ENCODE measurements around the gene C12orf43. TPM values are rescaled to one million over a fixed set of nuclear protein-coding genes. Genes with fewer than 3 reads are reported as not detected.

Gene C12orf43
- total and polyA plus RNA-seq, 2 of the 4 experiments (the other 2 are of a cell fraction) = 12.5 to 13.5 TPM

- H2BK5ac ChIP-seq (ENCODE audit: low read depth, low read length, poor library complexity, severe bottlenecking) = no peak overlapping the region
- CTCF ChIA-PET = no interaction called here
Observed at GRCh38 chr12:120989687-120990086, 26.6 kb downstream of the C12orf43 start.

More at GRCh38 chr12:120989687-120990086, 26.6 kb downstream of the C12orf43 start:
- Histone ChIP-seq H3K9me1 (ENCODE audit: insufficient read depth, low read length) (no peaks in the 10 kb centered on the region), H3K18ac (ENCODE audit: low read depth, low read length) (no peak overlapping the region), H4K5ac (ENCODE audit: low read depth, low read length) (no peak overlapping the region), H3K4me3 (ENCODE audit: insufficient read depth, low read depth, low read length) (no peak overlapping the region), H3K36me3 (ENCODE audit: control insufficient read depth, insufficient read depth, low read length) (no peaks in the 10 kb centered on the region), H3K4me2 (ENCODE audit: low read depth, low read length) (no peak overlapping the region), H2AK9ac (replicated peaks; ENCODE audit: low read depth, low read length, poor library complexity) (no peak overlapping the region), H3K79me1 (ENCODE audit: low read depth in 1 of 2, low read length in 2 of 2) (no peaks in the 10 kb centered on the region), H3K56ac (ENCODE audit: extremely low read depth, insufficient read depth, low read length) (no peak overlapping the region), H3K4me1 (ENCODE audit: control insufficient read depth, insufficient read depth, low read length) (no peaks in the 10 kb centered on the region), H3K9me3 (ENCODE audit: control insufficient read depth, insufficient read depth, low read length) (no peaks in the 10 kb centered on the region; the same call in 1 of the 2 replicates), H3K27me3 (ENCODE audit: control insufficient read depth, insufficient read depth, low read length) (peaks cover 14% of the 10 kb centered on the region; the same call in 1 of the 2 replicates), H3K27ac (ENCODE audit: insufficient read depth, low read length) (no peak overlapping the region), H2BK15ac (ENCODE audit: low read depth, low read length) (no peak overlapping the region), H4K20me1 (ENCODE audit: insufficient read depth, low read length) (no peaks in the 10 kb centered on the region), H2BK120ac (ENCODE audit: low read depth, low read length) (no peak overlapping the region), H3K23ac (ENCODE audit: low read depth, low read length) (no peak overlapping the region), H2AK5ac (ENCODE audit: low read depth, low read length) (no peak overlapping the region), H4K8ac (ENCODE audit: low read depth in 2 of 2, low read length in 2 of 2) (no peak overlapping the region), H3K9ac (ENCODE audit: low read depth, low read length) (no peak overlapping the region), H2BK20ac (ENCODE audit: low read depth, low read length) (no peak overlapping the region), H3K14ac (replicated peaks; ENCODE audit: low read depth, low read length) (no peak overlapping the region), H2AFZ (replicated peaks; ENCODE audit: low read length, poor library complexity) (no peak overlapping the region), H4K91ac (ENCODE audit: insufficient read depth, low read depth, low read length) (no peak overlapping the region), H3K4ac (ENCODE audit: low read depth, low read length) (no peak overlapping the region)
- intact Hi-C loops (cut with micrococcal nuclease) (no loop called here), dilution Hi-C loops (cut with HindIII; ENCODE audit: low sequenced_read_pairs, unreplicated experiment) (no loop called here), in situ Hi-C loops (cut with MboI; ENCODE audit: low sequenced_read_pairs) (no loop called here)
- no CpG with 5 or more reads among the region's 3 CpGs for WGBS, 2 experiments (ENCODE audit: extremely low coverage in 2 of 2, insufficient read length in 1 of 2)
- DNase-seq = no peak
- TF ChIP-seq RFX5 (IDR thresholded peaks at IDR 0.05; ENCODE audit: low read depth, low read length) = no peak
- no peak for TF ChIP-seq ELK1 (IDR thresholded peaks at IDR 0.05; ENCODE audit: borderline replicate concordance, low read depth, low read length)
- no peak for TF ChIP-seq POLR2A (IDR thresholded peaks at IDR 0.05; ENCODE audit: low read depth, low read length)
- TF ChIP-seq MAFK (IDR thresholded peaks at IDR 0.05; ENCODE audit: low read depth, low read length) = no peak
- no peak for TF ChIP-seq MXI1 (IDR thresholded peaks at IDR 0.05; ENCODE audit: borderline replicate concordance, low read depth, low read length)
- TF ChIP-seq NFE2L2 (IDR thresholded peaks at IDR 0.05; ENCODE audit: low read depth, low read length) = no peak
- no peak for TF ChIP-seq CTCF (conservative IDR thresholded peaks at IDR 0.05; ENCODE audit: low read depth, low read length)
- TF ChIP-seq MAZ (IDR thresholded peaks at IDR 0.05; ENCODE audit: borderline replicate concordance, low read depth, low read length) = no peak
- TF ChIP-seq BHLHE40 (IDR thresholded peaks at IDR 0.05; ENCODE audit: low read depth, low read length) = no peak
- TF ChIP-seq CHD1 (IDR thresholded peaks at IDR 0.05; ENCODE audit: low read depth, low read length) = no peak
- no peak for TF ChIP-seq RCOR1 (IDR thresholded peaks at IDR 0.05; ENCODE audit: insufficient replicate concordance, low read length)
- TF ChIP-seq SMC3 (IDR thresholded peaks at IDR 0.05; ENCODE audit: low read depth, low read length) = no peak
- no peak for TF ChIP-seq FOS (IDR thresholded peaks at IDR 0.05; ENCODE audit: low read depth, low read length)
- no peak for TF ChIP-seq RAD21 (IDR thresholded peaks at IDR 0.05; ENCODE audit: low read length)
- no peak for TF ChIP-seq USF2 (IDR thresholded peaks at IDR 0.05; ENCODE audit: low read depth, low read length)
- TF ChIP-seq CEBPB (IDR thresholded peaks at IDR 0.05; ENCODE audit: low read depth, low read length) = no peak
- no peak for ATAC-seq (ENCODE audit: low read depth)
- POLR2A ChIA-PET (ENCODE audit: unreplicated experiment) = no interaction called here
- no TSS peak for BruUV-seq (replicated peaks)
